Measurements from ENCODE around the gene PET117.

DNA sequence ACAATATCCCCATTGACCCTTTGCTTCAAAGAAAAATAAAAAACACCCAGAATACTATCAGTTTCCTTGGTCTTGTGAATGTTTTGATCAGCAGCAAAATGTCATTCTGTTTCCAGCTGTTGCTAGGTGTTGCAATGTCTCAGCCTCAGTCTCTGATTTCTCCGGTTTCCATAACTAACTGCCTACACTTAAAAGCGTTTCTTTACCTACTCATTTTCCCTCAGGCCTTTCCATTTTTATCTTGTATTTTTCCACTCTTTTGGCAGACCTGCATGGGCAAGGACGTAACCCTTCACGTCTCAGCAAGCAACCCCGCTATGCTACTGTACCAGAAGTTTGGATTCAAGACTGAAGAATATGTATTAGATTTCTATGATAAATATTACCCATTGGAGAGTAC, 49.4 kb downstream of the PET117 start:
- TF ChIP-seq POLR2AphosphoS5 (IDR thresholded peaks at IDR 0.05; ENCODE audit: low read depth, low read length) = no peak
- no peak for TF ChIP-seq TAF1 (IDR thresholded peaks at IDR 0.05; ENCODE audit: borderline replicate concordance, insufficient read depth, low read length)
- TF ChIP-seq SIN3A (IDR thresholded peaks at IDR 0.05; ENCODE audit: borderline replicate concordance, insufficient read depth, low read length) = no peak
